ENCODE results near the gene SARS2.
A peak's percentile ranks its signal among the peaks of the same experiment; 100 is the strongest.
"Not testable (repeated sequence)": the region's sequence is repeated elsewhere in the genome, so short reads cannot be mapped to it uniquely, and the experiment has no call there.

The SARS2 gene

GRCh38 chr19:38929929-38930775 is at the start of gene SARS2:
Gene SARS2, minus strand, starts transcription at chr19:38930763. Its CDS starts 27 bp downstream, at chr19:38930736.
- peak; percentile 90 to 92 for DNase-seq

- no peak for DNase-seq
Measured at GRCh38 chr19:38979812-38980211, 49.2 kb upstream of the SARS2 start.

- DNase-seq: no peak
Measured at GRCh38 chr19:38978326-38978689, 47.7 kb upstream of the SARS2 start.

GRCh38 chr19:38977445-38978325 is 47.1 kb upstream of the SARS2 start:
- no peak for DNase-seq

- DNase-seq: no peak
Measured at GRCh38 chr19:38975861-38976271, 45.3 kb upstream of the SARS2 start.

GRCh38 chr19:38975214-38975860 is 44.8 kb upstream of the SARS2 start, which contains the start of gene FBXO17:
Gene FBXO17, minus strand, starts transcription at chr19:38975742. Its CDS starts 25,423 bp downstream, at chr19:38950319.
- no peak for DNase-seq

GRCh38 chr19:38974624-38975213 is 44.2 kb upstream of the SARS2 start:
- no peak for DNase-seq

- no peak for DNase-seq
Measured at GRCh38 chr19:38971672-38972071, 41.1 kb upstream of the SARS2 start.

- no peak for DNase-seq
Measured at GRCh38 chr19:38970664-38971532, 40.3 kb upstream of the SARS2 start.

- DNase-seq: not testable (repeated sequence)
Measured at GRCh38 chr19:38966149-38966548, 35.6 kb upstream of the SARS2 start.

GRCh38 chr19:38964738-38965137 is 34.2 kb upstream of the SARS2 start:
- DNase-seq: no peak

GRCh38 chr19:38959618-38960017 is 29.1 kb upstream of the SARS2 start:
- no peak for DNase-seq

- no peak for DNase-seq
Measured at GRCh38 chr19:38958301-38958700, 27.7 kb upstream of the SARS2 start.

GRCh38 chr19:38956264-38956663 is 25.7 kb upstream of the SARS2 start:
- DNase-seq: no peak

- DNase-seq: no peak
Measured at GRCh38 chr19:38953677-38954076, 23.1 kb upstream of the SARS2 start.

- DNase-seq: no peak
Measured at GRCh38 chr19:38952395-38953165, 22.0 kb upstream of the SARS2 start.

GRCh38 chr19:38951187-38951586 is 20.6 kb upstream of the SARS2 start:
- DNase-seq: no peak

GRCh38 chr19:38949580-38950367 is 19.2 kb upstream of the SARS2 start:
- DNase-seq: peak; percentile 84 to 89

GRCh38 chr19:38946229-38947010 is 15.9 kb upstream of the SARS2 start:
- DNase-seq: no peak
